Stomach (tissue), 4 donors: ENCODE data around the gene LAG3.

Experiments used
- CTCF ChIP-seq, 7 experiments: fragments of 450-650 bp in 4 of 7; fragments of 200-600 bp in 3 of 7; sonication (generic) in 3 of 7; IDR thresholded peaks; one replicate each; pipeline ENCODE4 v1.5.1; 2016 to 2019; ENCODE audit warnings: antibody characterized with exemption in 7 of 7, control low read depth in 2 of 7, mild to moderate bottlenecking in 1 of 7
- EP300 ChIP-seq: sonication (generic); formaldehyde crosslinking; IDR thresholded peaks from one replicate; pipeline ENCODE4 v1.6.1; 2017; ENCODE audit warnings: antibody characterized with exemption

DNA sequence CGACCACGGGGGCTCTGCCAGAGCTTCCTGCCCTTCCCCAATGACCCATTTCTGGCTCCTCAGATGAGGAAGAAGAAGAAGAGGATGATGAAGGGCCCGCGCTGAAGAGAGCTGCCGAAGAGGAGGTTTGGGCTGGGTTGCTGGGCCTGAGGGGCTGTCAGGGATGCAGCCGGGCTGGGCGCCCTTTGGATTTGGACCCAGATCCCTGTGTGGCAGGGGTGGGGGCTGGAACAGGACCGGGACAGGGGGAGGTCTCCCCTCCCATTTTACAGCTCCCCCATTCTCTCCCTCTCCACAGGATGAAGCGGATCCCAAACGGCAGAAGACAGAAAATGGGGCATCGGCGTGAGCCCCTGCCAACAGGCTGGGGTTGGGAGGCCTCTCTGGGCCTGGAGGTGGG, 2.2 kb upstream of the LAG3 start:
- no peak for TF ChIP-seq EP300
- no peak for TF ChIP-seq CTCF (IDR thresholded peaks at IDR 0.05)
